ENCODE data around the gene ASPSCR1.
A peak's percentile ranks its signal among the peaks of the same experiment; 100 is the strongest.
"Not testable (repeated sequence)": the region's sequence is repeated elsewhere in the genome, so short reads cannot be mapped to it uniquely, and the experiment has no call there.

The ASPSCR1 gene

GRCh38 chr17:81976332-81977210 lies 858 bp upstream of the ASPSCR1 start:
- TF ChIP-seq ZFX (IDR thresholded peaks at IDR 0.05) = no peak; the same call in 1 of the 2 replicates
- TF ChIP-seq CTCF (conservative IDR thresholded peaks at IDR 0.05) = no peak
- H3K27ac ChIP-seq = peak overlapping the region; percentile 98

DNA sequence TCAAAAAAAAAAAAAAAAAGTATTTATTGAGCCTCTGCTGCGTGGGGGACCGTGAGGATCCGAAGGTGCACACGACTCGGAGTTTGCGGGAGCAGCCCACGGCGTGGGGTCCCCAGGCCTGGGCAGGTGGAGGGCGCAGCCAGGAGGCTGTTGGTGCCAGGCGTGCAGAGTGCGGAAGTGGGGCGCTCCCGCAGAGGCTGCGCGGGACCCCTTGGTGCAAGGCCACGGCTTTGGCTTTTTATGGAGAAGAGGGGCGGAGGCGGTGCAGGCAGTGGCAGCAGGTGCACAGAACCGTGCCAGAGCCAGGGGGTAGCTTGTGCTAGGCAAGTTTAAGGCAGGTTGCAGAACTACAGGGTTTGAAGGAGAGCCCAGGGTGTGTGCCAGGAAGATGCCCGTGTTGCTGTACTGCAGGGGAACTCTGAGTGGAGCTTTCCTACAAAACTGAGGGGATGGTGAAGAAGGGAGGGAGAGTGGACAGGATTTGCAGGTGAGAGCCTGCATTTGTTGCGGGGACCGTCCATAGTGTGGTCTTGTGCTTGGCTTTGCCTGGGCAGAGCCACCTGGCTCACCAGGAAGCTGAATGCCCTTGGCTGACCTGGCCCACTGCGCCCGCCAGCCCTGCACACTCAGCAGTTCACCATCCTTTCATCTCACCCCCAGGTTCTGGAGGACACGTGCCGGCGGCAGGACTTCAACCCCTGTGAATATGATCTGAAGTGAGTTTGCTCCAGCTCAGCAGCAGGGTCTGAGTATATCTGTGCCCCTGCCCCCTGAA lies 1.3 kb downstream of the ASPSCR1 start:
- peak overlapping the region; percentile 98 for H3K27ac ChIP-seq
- TF ChIP-seq CTCF (conservative IDR thresholded peaks at IDR 0.05) = no peak
- TF ChIP-seq ZFX (IDR thresholded peaks at IDR 0.05) = no peak

DNA sequence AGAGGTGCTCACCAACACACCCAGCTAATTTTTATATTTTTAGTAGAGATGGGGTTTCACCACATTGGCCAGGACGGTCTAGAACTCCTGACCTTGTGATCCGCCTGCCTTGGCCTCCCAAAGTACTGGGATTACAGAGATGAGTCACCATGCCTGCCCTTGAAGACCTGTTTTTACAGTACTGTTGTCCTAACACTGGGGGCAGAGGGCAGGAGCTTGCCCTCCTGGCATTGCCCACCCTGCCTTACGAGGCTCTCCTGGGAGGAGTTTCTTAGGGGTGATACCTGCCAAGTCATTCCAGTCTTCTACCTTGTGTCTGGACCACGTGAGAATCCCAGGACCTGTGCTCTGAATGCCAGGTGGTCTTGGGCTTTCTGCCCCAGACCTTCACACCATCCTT lies 2.7 kb downstream of the ASPSCR1 start:
- H3K27ac ChIP-seq = no peak overlapping the region
- TF ChIP-seq CTCF (conservative IDR thresholded peaks at IDR 0.05) (no peak), ZFX (IDR thresholded peaks at IDR 0.05) (no peak)

DNA sequence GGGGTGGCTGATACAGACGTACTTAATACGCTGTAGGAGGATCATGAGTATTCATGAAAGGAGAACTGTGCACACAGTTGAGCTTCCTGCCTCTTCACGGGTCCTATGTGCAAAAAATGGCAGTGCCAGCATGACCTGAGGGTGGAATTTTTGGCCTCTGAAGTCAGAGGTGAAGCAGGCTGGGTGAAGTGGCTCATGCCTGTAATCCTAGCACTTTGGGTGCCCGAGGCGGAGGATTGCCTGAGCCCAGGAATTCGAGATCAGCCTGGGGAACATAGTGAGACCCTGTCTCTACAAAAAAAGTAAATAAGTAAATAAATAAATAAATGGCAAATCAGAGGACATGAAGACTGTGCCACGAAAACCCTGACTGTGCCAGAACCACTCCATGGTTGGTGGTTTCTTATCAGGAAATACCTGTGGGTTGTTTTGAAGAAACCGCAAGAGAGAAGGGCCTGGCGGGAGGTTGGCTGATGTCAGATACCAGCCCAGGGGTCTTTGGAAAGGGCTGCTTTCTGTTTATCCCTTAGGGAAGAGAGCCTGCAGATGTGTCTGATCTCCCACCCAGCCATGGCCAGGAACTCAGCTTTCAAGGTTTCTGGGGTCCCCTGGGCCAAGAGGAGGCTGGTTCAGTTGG lies 3.4 kb downstream of the ASPSCR1 start:
- no peak overlapping the region for H3K27ac ChIP-seq
- TF ChIP-seq CTCF (conservative IDR thresholded peaks at IDR 0.05) (no peak), ZFX (IDR thresholded peaks at IDR 0.05) (no peak)

DNA sequence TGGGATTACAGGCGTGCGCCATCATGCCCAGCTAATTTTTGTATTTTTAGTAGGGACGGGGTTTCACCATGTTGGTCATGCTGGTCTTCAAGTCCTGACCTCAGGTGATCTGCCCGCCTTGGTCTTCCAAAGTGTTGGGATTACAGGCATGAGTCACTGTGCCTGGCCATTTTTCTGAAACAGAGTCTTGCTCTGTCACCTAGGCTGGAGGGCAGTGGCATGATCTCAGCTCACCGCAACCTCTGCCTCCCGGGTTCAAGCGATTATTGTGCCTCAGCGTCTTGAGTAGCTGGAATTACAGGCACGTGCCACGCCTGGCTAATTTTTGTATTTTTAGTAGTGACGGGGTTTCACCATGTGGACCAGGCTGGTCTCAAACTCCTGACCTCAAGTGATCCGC lies 4.1 kb downstream of the ASPSCR1 start:
- not testable (repeated sequence) for H3K27ac ChIP-seq

DNA sequence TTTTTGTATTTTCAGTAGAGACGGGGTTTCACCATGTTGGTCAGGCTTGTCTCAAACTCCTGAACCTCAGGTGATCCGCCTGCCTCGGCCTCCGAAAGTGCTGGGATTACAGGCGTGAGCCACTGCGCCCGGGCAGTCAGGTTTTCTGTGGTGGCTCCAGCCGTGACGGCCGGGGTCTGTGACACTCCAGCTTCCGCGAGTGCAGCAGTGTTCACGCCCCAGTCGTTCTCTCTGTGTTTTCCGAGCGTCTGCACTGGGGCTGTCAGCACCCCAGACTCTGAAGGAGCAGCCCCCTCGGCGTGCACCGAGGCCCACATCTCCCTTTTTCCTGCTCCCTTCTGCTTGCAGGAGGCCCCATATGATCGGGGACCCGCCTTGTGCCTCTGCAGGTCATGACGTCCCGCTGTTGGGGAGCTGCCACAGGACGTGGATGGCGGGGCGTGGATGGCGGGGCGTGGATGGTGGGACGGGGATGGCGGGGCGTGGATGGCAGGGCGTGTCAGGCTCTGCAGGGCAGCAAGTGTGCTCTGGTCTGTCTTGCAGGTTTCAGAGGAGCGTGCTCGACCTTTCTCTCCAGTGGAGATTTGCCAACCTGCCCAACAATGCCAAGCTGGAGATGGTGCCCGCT lies 5.7 kb downstream of the ASPSCR1 start:
- TF ChIP-seq CTCF (conservative IDR thresholded peaks at IDR 0.05) (no peak), ZFX (IDR thresholded peaks at IDR 0.05) (no peak)
- H3K27ac ChIP-seq = no peak overlapping the region

DNA sequence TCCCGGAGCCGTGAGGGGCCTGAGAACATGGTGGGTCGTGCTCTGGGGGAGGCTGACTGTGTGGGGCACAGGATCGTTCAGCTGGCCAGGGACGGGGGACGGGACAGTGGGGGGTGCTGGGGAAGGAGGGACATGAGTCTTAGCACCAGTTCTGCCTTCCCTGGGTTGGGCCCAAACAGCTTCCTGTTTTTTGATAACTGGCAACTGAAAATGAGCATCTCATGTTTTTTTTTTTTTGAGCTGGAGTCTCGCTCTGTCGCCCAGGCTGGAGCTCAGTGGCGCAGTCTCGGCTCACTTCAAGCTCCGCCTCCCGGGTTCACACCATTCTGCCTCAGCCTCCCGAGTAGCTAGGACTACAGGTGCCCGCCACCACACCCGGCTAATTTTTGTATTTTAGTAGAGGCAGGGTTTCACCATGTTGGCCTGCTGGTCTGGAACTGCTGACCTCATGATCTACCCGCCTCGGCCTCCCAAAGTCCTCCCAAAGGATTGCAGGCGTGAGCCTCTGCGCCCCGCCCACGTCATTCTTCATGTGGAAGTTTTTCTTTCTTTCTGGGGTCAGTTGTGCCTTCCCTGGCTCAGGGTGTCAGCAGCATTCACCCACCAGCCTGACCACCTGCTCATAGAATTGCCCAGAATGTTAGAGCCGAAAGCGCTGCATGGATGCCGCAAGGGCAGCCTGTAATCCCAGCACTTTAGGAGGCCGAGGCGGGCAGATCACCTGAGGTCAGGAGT lies 6.4 kb downstream of the ASPSCR1 start:
- H3K27ac ChIP-seq = no peak overlapping the region
- no peak for TF ChIP-seq CTCF (conservative IDR thresholded peaks at IDR 0.05)

Measured in C4-2B (cell line).